IMR-90 (cell line): Measurements from ENCODE around the gene GPC6. TPM values are rescaled to one million over a fixed set of nuclear protein-coding genes. Genes with fewer than 3 reads are reported as not detected.

Experiments
- ATAC-seq: fragments of 200-7000 bp; cut with Tn5 transposase; 2 replicates; pipeline ENCODE4 v1.9.1; 2020; ENCODE audit warnings: low read depth, mild to moderate bottlenecking, moderate library complexity
- BruUV-seq: library from RNA; stranded (reverse); fragments of 400-500 nt; replicated peaks from 2 replicates; lab custom pipeline; 2021; lab: Mats Ljungman, UMichigan
- CTCF ChIA-PET: fragments of 300-600 bp; formaldehyde crosslinking; extraction: SDS; loops from one replicate; lab custom pipeline; 2021; ENCODE audit warnings: antibody characterized with exemption; lab: Yijun Ruan, JAX
- POLR2A ChIA-PET: fragments of 300-600 bp; sonication (Branson Sonifier 250); formaldehyde crosslinking; loops from one replicate; lab custom pipeline; 2022; ENCODE audit warnings: antibody characterized with exemption; ENCODE audit not compliant: unreplicated experiment; lab: Charles Lee
- DNase-seq: peaks from one replicate; pipeline ENCODE4 v3.0.0; 2013
- H2AFZ ChIP-seq: replicated peaks from 2 replicates; pipeline ENCODE3; 2013; ENCODE audit warnings: low read length, mild to moderate bottlenecking; ENCODE audit not compliant: poor library complexity
- H2AK5ac ChIP-seq: 2 replicates; pipeline ENCODE4 v1.6.1; 2013; ENCODE audit warnings: low read depth, low read length, inconsistent platforms
- H2AK9ac ChIP-seq: replicated peaks from 2 replicates; pipeline ENCODE3; 2013; ENCODE audit warnings: mild to moderate bottlenecking, low read depth, low read length, moderate library complexity; ENCODE audit not compliant: poor library complexity
- H2BK120ac ChIP-seq: 2 replicates; pipeline ENCODE4 v1.6.1; 2013; ENCODE audit warnings: low read depth, low read length, inconsistent platforms
- H2BK15ac ChIP-seq: 3 replicates; pipeline ENCODE4 v1.6.1; 2013; ENCODE audit warnings: low read depth, low read length, inconsistent platforms
- H2BK20ac ChIP-seq: 2 replicates; pipeline ENCODE4 v1.6.1; 2013; ENCODE audit warnings: low read depth, mild to moderate bottlenecking, inconsistent platforms, low read length, moderate library complexity
- H2BK5ac ChIP-seq: 2 replicates; pipeline ENCODE4 v1.6.1; 2013; ENCODE audit warnings: mild to moderate bottlenecking, low read depth, low read length, inconsistent platforms; ENCODE audit not compliant: poor library complexity, severe bottlenecking
- H3K14ac ChIP-seq: replicated peaks from 2 replicates; pipeline ENCODE4 v1.6.1; 2013; ENCODE audit warnings: low read depth, low read length, inconsistent platforms
- H3K18ac ChIP-seq: 2 replicates; pipeline ENCODE4 v1.6.1; 2013; ENCODE audit warnings: low read depth, low read length, control low read depth
- H3K23ac ChIP-seq: 2 replicates; pipeline ENCODE4 v1.6.1; 2013; ENCODE audit warnings: low read depth, low read length, inconsistent platforms
- H3K27ac ChIP-seq: 2 replicates; pipeline ENCODE4 v1.5.1; 2013; ENCODE audit warnings: mild to moderate bottlenecking, control low read depth, low read length; ENCODE audit not compliant: insufficient read depth
- H3K27me3 ChIP-seq: 2 replicates; pipeline ENCODE4 v1.6.1; 2013; ENCODE audit warnings: low read length; ENCODE audit not compliant: control insufficient read depth, insufficient read depth
- H3K36me3 ChIP-seq: 2 replicates; pipeline ENCODE4 v1.6.1; 2013; ENCODE audit warnings: low read length, mixed read lengths; ENCODE audit not compliant: control insufficient read depth, insufficient read depth
- H3K4ac ChIP-seq: 2 replicates; pipeline ENCODE4 v1.6.1; 2013; ENCODE audit warnings: low read depth, low read length, inconsistent platforms
- H3K4me1 ChIP-seq: 2 replicates; pipeline ENCODE4 v1.6.1; 2013; ENCODE audit warnings: low read length, mixed read lengths; ENCODE audit not compliant: control insufficient read depth, insufficient read depth
- H3K4me2 ChIP-seq: 2 replicates; pipeline ENCODE4 v1.6.1; 2013; ENCODE audit warnings: low read depth, mild to moderate bottlenecking, control low read depth, low read length, moderate library complexity
- H3K4me3 ChIP-seq: 2 replicates; pipeline ENCODE4 v1.5.1; 2013; ENCODE audit warnings: low read depth, mild to moderate bottlenecking, control low read depth, low read length, moderate library complexity; ENCODE audit not compliant: insufficient read depth
- H3K56ac ChIP-seq: 2 replicates; pipeline ENCODE4 v1.6.1; 2013; ENCODE audit warnings: low read length, inconsistent platforms; ENCODE audit not compliant: insufficient read depth; ENCODE audit errors: extremely low read depth
- H3K79me1 ChIP-seq, 2 experiments: 2 replicates each; pipeline ENCODE4 v1.6.1; 2013; ENCODE audit warnings: low read length in 2 of 2, inconsistent platforms in 1 of 2, low read depth in 1 of 2
- H3K9ac ChIP-seq: 2 replicates; pipeline ENCODE4 v1.6.1; 2013; ENCODE audit warnings: low read depth, low read length, control low read depth
- H3K9me1 ChIP-seq: 2 replicates; pipeline ENCODE4 v1.6.1; 2013; ENCODE audit warnings: low read length, inconsistent platforms; ENCODE audit not compliant: insufficient read depth
- H3K9me3 ChIP-seq: 2 replicates; pipeline ENCODE4 v1.6.1; 2013; ENCODE audit warnings: low read length; ENCODE audit not compliant: control insufficient read depth, insufficient read depth
- H4K20me1 ChIP-seq: 2 replicates; pipeline ENCODE4 v1.6.1; 2013; ENCODE audit warnings: low read length, inconsistent platforms; ENCODE audit not compliant: insufficient read depth
- H4K5ac ChIP-seq: 2 replicates; pipeline ENCODE4 v1.6.1; 2013; ENCODE audit warnings: mild to moderate bottlenecking, low read depth, low read length, control low read depth
- H4K8ac ChIP-seq, 2 experiments: 2 replicates each; pipeline ENCODE4 v1.6.1; 2013; ENCODE audit warnings: low read depth in 2 of 2, low read length in 2 of 2, control low read depth in 1 of 2, inconsistent platforms in 1 of 2
- H4K91ac ChIP-seq: 2 replicates; pipeline ENCODE4 v1.6.1; 2013; ENCODE audit warnings: low read depth, low read length, inconsistent platforms; ENCODE audit not compliant: insufficient read depth
- BHLHE40 ChIP-seq: fragments of 150-350 bp; IDR thresholded peaks from 2 replicates; pipeline ENCODE4 v1.6.1; 2016; ENCODE audit warnings: mild to moderate bottlenecking, low read depth, low read length
- CEBPB ChIP-seq: IDR thresholded peaks from 2 replicates; pipeline ENCODE4 v1.6.1; 2012; ENCODE audit warnings: low read depth, low read length, improper control_type of control experiment
- ELK1 ChIP-seq: fragments of 150-350 bp; IDR thresholded peaks from 2 replicates; pipeline ENCODE4 v1.6.1; 2016; ENCODE audit warnings: low read depth, mild to moderate bottlenecking, low read length, moderate library complexity, borderline replicate concordance
- MAZ ChIP-seq: IDR thresholded peaks from 2 replicates; pipeline ENCODE4 v1.6.1; 2012; ENCODE audit warnings: low read depth, mild to moderate bottlenecking, low read length, improper control_type of control experiment, moderate library complexity, borderline replicate concordance
- MXI1 ChIP-seq: IDR thresholded peaks from 2 replicates; pipeline ENCODE4 v1.6.1; 2012; ENCODE audit warnings: low read depth, mild to moderate bottlenecking, low read length, moderate library complexity, borderline replicate concordance
- POLR2A ChIP-seq: IDR thresholded peaks from 2 replicates; pipeline ENCODE4 v1.6.1; 2012; ENCODE audit warnings: mild to moderate bottlenecking, low read depth, low read length
- RFX5 ChIP-seq: IDR thresholded peaks from 2 replicates; pipeline ENCODE4 v1.8.0; 2012; ENCODE audit warnings: low read depth, mild to moderate bottlenecking, low read length, moderate library complexity
- USF2 ChIP-seq: fragments of 150-350 bp; IDR thresholded peaks from 2 replicates; pipeline ENCODE4 v1.6.1; 2017; ENCODE audit warnings: mild to moderate bottlenecking, antibody characterized with exemption, low read length, low read depth
- WGBS, 2 experiments: methylation state at CpG; one replicate each; pipeline versions ENCODE4 v1.1.5 to v1.1.7; 2013; ENCODE audit warnings: missing lambda C conversion rate in 2 of 2; ENCODE audit not compliant: insufficient read length in 1 of 2; ENCODE audit errors: extremely low coverage in 2 of 2; 5-methylcytosine and 5-hydroxymethylcytosine counted together
- dilution Hi-C: fragments of 300-500 bp; cut with HindIII; formaldehyde crosslinking; loops from one replicate; pipeline ENCODE4 v1.14.3; 2018; ENCODE audit warnings: low sequenced_read_pairs; ENCODE audit not compliant: unreplicated experiment
- in situ Hi-C: fragments of 300-500 bp; cut with MboI; formaldehyde crosslinking; loops from 3 replicates; pipeline ENCODE4 v1.14.3; 2019; ENCODE audit warnings: low sequenced_read_pairs, inconsistent platforms, mixed read lengths
- intact Hi-C: fragments of 100-400 bp; cut with micrococcal nuclease; formaldehyde crosslinking; loops from 2 replicates; pipeline ENCODE4 v1.10.0; 2022
- polyA plus RNA-seq, 3 experiments: library from polyadenylated mRNA; depleted of rRNA; stranded (reverse); fragments of >200 nt; gene quantifications; 2 replicates each; pipeline ENCODE4 v1.2.3, GENCODE V29; 2012; ENCODE audit warnings: low replicate concordance in 1 of 3
- total RNA-seq: library from RNA; depleted of rRNA; stranded (reverse); fragments of >200 nt; gene quantifications from 2 replicates; pipeline ENCODE4 v1.2.3, GENCODE V29; 2012

GPC6 gene
- total and polyA plus RNA-seq, 2 of the 4 experiments (the other 2 are of a cell fraction), result 14.9 to 39.4 TPM

- dilution Hi-C loops (no loop called here), in situ Hi-C loops (no loop called here), intact Hi-C loops (no loop called here)
- no peak overlapping the region for H2AK5ac ChIP-seq
- H3K9ac ChIP-seq, result no peak overlapping the region
- no peaks in the 10 kb centered on the region for H3K9me1 ChIP-seq
- H3K36me3 ChIP-seq, result no peaks in the 10 kb centered on the region
- ATAC-seq, result no peak
- no peak overlapping the region for H3K18ac ChIP-seq
- no TSS peak for BruUV-seq
- ChIA-PET POLR2A (no interaction called here), CTCF (interaction anchor here (0.9 kb wide), 1 partner anchor 41 kb away, joined by 3 read pairs; no protein-coding TSS in a partner anchor)
- no peak overlapping the region for H2BK5ac ChIP-seq
- H2BK20ac ChIP-seq, result no peak overlapping the region
- H3K9me3 ChIP-seq, result no peaks in the 10 kb centered on the region
- H3K27me3 ChIP-seq, result no peaks in the 10 kb centered on the region
- H2AFZ ChIP-seq, result no peak overlapping the region
- no peak overlapping the region for H3K56ac ChIP-seq
- no peak overlapping the region for H2BK120ac ChIP-seq
- H4K20me1 ChIP-seq, result no peaks in the 10 kb centered on the region
- no peak overlapping the region for H4K5ac ChIP-seq
- DNase-seq, result no peak
- no peak overlapping the region for H4K8ac ChIP-seq
- no peak overlapping the region for H3K27ac ChIP-seq
- no peak overlapping the region for H3K4ac ChIP-seq
- no peak overlapping the region for H3K4me2 ChIP-seq
- 100% methylated on average over 2 of the region's 5 CpGs; no CpG with 5 or more reads in 1 of the 2 experiments for WGBS, 2 experiments
- no peak overlapping the region for H2BK15ac ChIP-seq
- no peak overlapping the region for H3K4me3 ChIP-seq
- no peak overlapping the region for H4K91ac ChIP-seq
- H3K23ac ChIP-seq, result no peak overlapping the region
- no peak for TF ChIP-seq ELK1
- no peak for TF ChIP-seq MAZ
- TF ChIP-seq CEBPB, result no peak
- TF ChIP-seq RFX5, result no peak
- TF ChIP-seq POLR2A, result no peak
- no peak for TF ChIP-seq BHLHE40
- no peak for TF ChIP-seq MXI1
- TF ChIP-seq USF2, result no peak
- H2AK9ac ChIP-seq, result no peak overlapping the region
- H3K14ac ChIP-seq, result no peak overlapping the region
- no peaks in the 10 kb centered on the region for H3K4me1 ChIP-seq
- no peaks in the 10 kb centered on the region for H3K79me1 ChIP-seq
Measured at GRCh38 chr13:93984876-93985275, 758.3 kb downstream of the GPC6 start.
